ENCODE data around the gene SCYL1. TPM values are rescaled to one million over a fixed set of nuclear protein-coding genes. Genes with fewer than 3 reads are reported as not detected.

Gene SCYL1
- polyA plus RNA-seq, 1 donor from 2014 or later = 34.0 TPM

- Mint-ChIP-seq H3K9me3 (no peaks in the 10 kb centered on the region), H3K27me3 (no peaks in the 10 kb centered on the region), H3K27ac (peak overlapping the region in 2 of 3 donors; percentile 65 to 74), H3K4me1 (peaks cover 42 to 56% (median 47%) of the 10 kb centered on the region in 3 donors), H3K36me3 (no peaks in the 10 kb centered on the region), H3K4me3 (no peak overlapping the region)
These were observed 35.1 kb upstream of the SCYL1 start for GRCh38 chr11:65489706-65490320.

- Mint-ChIP-seq H3K36me3 (no peaks in the 10 kb centered on the region), H3K9me3 (no peaks in the 10 kb centered on the region), H3K27ac (peak overlapping the region in 1 of 3 donors; percentile 97), H3K27me3 (no peaks in the 10 kb centered on the region), H3K4me1 (peaks cover 42 to 58% (median 48%) of the 10 kb centered on the region in 3 donors), H3K4me3 (no peak overlapping the region)
These were observed 33.8 kb upstream of the SCYL1 start for GRCh38 chr11:65491163-65491465.

- peaks cover 47 to 64% (median 54%) of the 10 kb centered on the region in 3 donors for H3K4me1 Mint-ChIP-seq
- no peaks in the 10 kb centered on the region for H3K27me3 Mint-ChIP-seq
- H3K9me3 Mint-ChIP-seq = no peaks in the 10 kb centered on the region
- H3K36me3 Mint-ChIP-seq = no peaks in the 10 kb centered on the region
- peak overlapping the region in 3 of 4 donors; percentile 82 to 89 (median 85) for H3K4me3 Mint-ChIP-seq
- H3K27ac Mint-ChIP-seq = peak overlapping the region; percentile 60 to 97 (median 90)
These were observed 33.1 kb upstream of the SCYL1 start for GRCh38 chr11:65491614-65492386.

GRCh38 chr11:65492387-65492636 lies 32.6 kb upstream of the SCYL1 start:
- no peaks in the 10 kb centered on the region for H3K27me3 Mint-ChIP-seq
- H3K9me3 Mint-ChIP-seq = no peaks in the 10 kb centered on the region
- H3K36me3 Mint-ChIP-seq = no peaks in the 10 kb centered on the region
- peaks cover 51 to 64% (median 59%) of the 10 kb centered on the region in 3 donors for H3K4me1 Mint-ChIP-seq
- peak overlapping the region; percentile 60 to 97 (median 90) for H3K27ac Mint-ChIP-seq
- peak overlapping the region; percentile 41 to 91 (median 72) for H3K4me3 Mint-ChIP-seq

- no peaks in the 10 kb centered on the region for H3K9me3 Mint-ChIP-seq
- H3K4me1 Mint-ChIP-seq = peaks cover 49 to 63% (median 57%) of the 10 kb centered on the region in 3 donors
- no peaks in the 10 kb centered on the region for H3K27me3 Mint-ChIP-seq
- peak overlapping the region; percentile 60 to 97 (median 90) for H3K27ac Mint-ChIP-seq
- no peaks in the 10 kb centered on the region for H3K36me3 Mint-ChIP-seq
- H3K4me3 Mint-ChIP-seq = peak overlapping the region; percentile 61 to 91 (median 75)
These were observed 32.1 kb upstream of the SCYL1 start for GRCh38 chr11:65492637-65493366.

GRCh38 chr11:65493367-65494176 lies 31.3 kb upstream of the SCYL1 start:
- Mint-ChIP-seq H3K4me3 (peak overlapping the region; percentile 61 to 91 (median 76)), H3K36me3 (no peaks in the 10 kb centered on the region), H3K27ac (peak overlapping the region; percentile 64 to 97 (median 92)), H3K27me3 (no peaks in the 10 kb centered on the region), H3K9me3 (no peaks in the 10 kb centered on the region), H3K4me1 (peaks cover 43 to 59% (median 50%) of the 10 kb centered on the region in 3 donors)

- Mint-ChIP-seq H3K27ac (peak overlapping the region in 1 of 3 donors; percentile 59), H3K4me1 (peaks cover 34 to 52% (median 40%) of the 10 kb centered on the region in 3 donors), H3K27me3 (no peaks in the 10 kb centered on the region), H3K4me3 (peak overlapping the region in 1 of 4 donors; percentile 4), H3K9me3 (no peaks in the 10 kb centered on the region), H3K36me3 (peaks cover 3% of the 10 kb centered on the region)
These were observed 28.4 kb upstream of the SCYL1 start for GRCh38 chr11:65496304-65497140.

- Mint-ChIP-seq H3K36me3 (peaks cover 12% of the 10 kb centered on the region), H3K4me3 (no peak overlapping the region), H3K9me3 (no peaks in the 10 kb centered on the region), H3K27ac (no peak overlapping the region), H3K4me1 (peaks cover 27 to 43% (median 31%) of the 10 kb centered on the region in 3 donors), H3K27me3 (no peaks in the 10 kb centered on the region)
These were observed 27.5 kb upstream of the SCYL1 start for GRCh38 chr11:65497141-65498041.

GRCh38 chr11:65498042-65498726 lies 26.7 kb upstream of the SCYL1 start:
- H3K27me3 Mint-ChIP-seq = no peaks in the 10 kb centered on the region
- no peaks in the 10 kb centered on the region for H3K9me3 Mint-ChIP-seq
- peaks cover 19 to 39% (median 23%) of the 10 kb centered on the region in 3 donors for H3K4me1 Mint-ChIP-seq
- H3K36me3 Mint-ChIP-seq = peaks cover 17% of the 10 kb centered on the region
- H3K4me3 Mint-ChIP-seq = no peak overlapping the region
- H3K27ac Mint-ChIP-seq = no peak overlapping the region

GRCh38 chr11:65498727-65498976 lies 26.2 kb upstream of the SCYL1 start:
- Mint-ChIP-seq H3K9me3 (no peaks in the 10 kb centered on the region), H3K36me3 (peaks cover 19% of the 10 kb centered on the region), H3K4me1 (peaks cover 19 to 38% (median 22%) of the 10 kb centered on the region in 3 donors), H3K4me3 (no peak overlapping the region), H3K27ac (no peak overlapping the region), H3K27me3 (no peaks in the 10 kb centered on the region)

GRCh38 chr11:65498977-65499712 lies 25.7 kb upstream of the SCYL1 start, which contains the start of gene MALAT1:
MALAT1 (plus strand) TSS chr11:65499045.
- Mint-ChIP-seq H3K27me3 (no peaks in the 10 kb centered on the region), H3K9me3 (no peaks in the 10 kb centered on the region), H3K36me3 (peaks cover 19% of the 10 kb centered on the region)

GRCh38 chr11:65499713-65500386 lies 25.0 kb upstream of the SCYL1 start:
- Mint-ChIP-seq H3K4me1 (peaks cover 16 to 40% (median 22%) of the 10 kb centered on the region in 3 donors), H3K27me3 (no peaks in the 10 kb centered on the region), H3K4me3 (no peak overlapping the region), H3K9me3 (no peaks in the 10 kb centered on the region), H3K27ac (no peak overlapping the region), H3K36me3 (peaks cover 19% of the 10 kb centered on the region)

More at GRCh38 chr11:65498977-65499712, 25.7 kb upstream of the SCYL1 start, which contains the start of gene MALAT1:
- Mint-ChIP-seq H3K4me3 (no peak within 1 kb of the TSS), H3K4me1 (peaks cover 17 to 40% (median 20%) of the 10 kb centered on the region in 3 donors), H3K27ac (no peak within 1 kb of the TSS)

Data from IgD-negative memory B cell (primary cell).